ENCODE data around the gene ALDOC.

Gene ALDOC

GRCh38 chr17:28592260-28592659 lies 15.6 kb upstream of the ALDOC start:
- Histone ChIP-seq H3K4me1 (ENCODE audit: low read depth, poor library complexity, severe bottlenecking) (peaks cover 2% of the 10 kb centered on the region), H3K27me3 (ENCODE audit: insufficient read depth, low read depth) (no peaks in the 10 kb centered on the region), H3K79me2 (ENCODE audit: insufficient read depth, low read depth) (peaks cover 24% of the 10 kb centered on the region), H3K4me3 (IDR thresholded peaks at IDR 0.05; ENCODE audit: insufficient read depth, low read depth, low read length) (no peak overlapping the region), H3K36me3 (ENCODE audit: insufficient read depth) (peaks cover 24% of the 10 kb centered on the region; the same call in 1 of the 2 replicates), H3K9ac (no peak overlapping the region), H3K27ac (no peak overlapping the region), H4K20me1 (ENCODE audit: insufficient read depth) (no peaks in the 10 kb centered on the region; the same call in 1 of the 2 replicates), H2AFZ (ENCODE audit: low read depth) (no peak overlapping the region), H3K4me2 (no peak overlapping the region)
- TF ChIP-seq, protein P1, sequence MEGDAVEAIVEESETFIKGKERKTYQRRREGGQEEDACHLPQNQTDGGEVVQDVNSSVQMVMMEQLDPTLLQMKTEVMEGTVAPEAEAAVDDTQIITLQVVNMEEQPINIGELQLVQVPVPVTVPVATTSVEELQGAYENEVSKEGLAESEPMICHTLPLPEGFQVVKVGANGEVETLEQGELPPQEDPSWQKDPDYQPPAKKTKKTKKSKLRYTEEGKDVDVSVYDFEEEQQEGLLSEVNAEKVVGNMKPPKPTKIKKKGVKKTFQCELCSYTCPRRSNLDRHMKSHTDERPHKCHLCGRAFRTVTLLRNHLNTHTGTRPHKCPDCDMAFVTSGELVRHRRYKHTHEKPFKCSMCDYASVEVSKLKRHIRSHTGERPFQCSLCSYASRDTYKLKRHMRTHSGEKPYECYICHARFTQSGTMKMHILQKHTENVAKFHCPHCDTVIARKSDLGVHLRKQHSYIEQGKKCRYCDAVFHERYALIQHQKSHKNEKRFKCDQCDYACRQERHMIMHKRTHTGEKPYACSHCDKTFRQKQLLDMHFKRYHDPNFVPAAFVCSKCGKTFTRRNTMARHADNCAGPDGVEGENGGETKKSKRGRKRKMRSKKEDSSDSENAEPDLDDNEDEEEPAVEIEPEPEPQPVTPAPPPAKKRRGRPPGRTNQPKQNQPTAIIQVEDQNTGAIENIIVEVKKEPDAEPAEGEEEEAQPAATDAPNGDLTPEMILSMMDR (conservative IDR thresholded peaks at IDR 0.05; ENCODE audit: low read depth, low read length) = no peak

GRCh38 chr17:28585851-28586250 lies 9.2 kb upstream of the ALDOC start:
- H2AFZ ChIP-seq (ENCODE audit: low read depth) = no peak overlapping the region
- H3K27ac ChIP-seq = no peak overlapping the region
- TF ChIP-seq, protein P1 (conservative IDR thresholded peaks at IDR 0.05; ENCODE audit: low read depth, low read length) = no peak
- H3K4me1 ChIP-seq (ENCODE audit: low read depth, poor library complexity, severe bottlenecking) = no peaks in the 10 kb centered on the region
- H3K36me3 ChIP-seq (ENCODE audit: insufficient read depth) = peaks cover 36% of the 10 kb centered on the region; the same call in 1 of the 2 replicates
- H3K4me3 ChIP-seq (IDR thresholded peaks at IDR 0.05; ENCODE audit: insufficient read depth, low read depth, low read length) = no peak overlapping the region
- no peak overlapping the region for H3K4me2 ChIP-seq
- no peaks in the 10 kb centered on the region; the same call in 1 of the 2 replicates for H4K20me1 ChIP-seq (ENCODE audit: insufficient read depth)
- H3K27me3 ChIP-seq (ENCODE audit: insufficient read depth, low read depth) = no peaks in the 10 kb centered on the region
- no peaks in the 10 kb centered on the region for H3K79me2 ChIP-seq (ENCODE audit: insufficient read depth, low read depth)
- no peak overlapping the region for H3K9ac ChIP-seq

- Histone ChIP-seq H3K4me3 (IDR thresholded peaks at IDR 0.05; ENCODE audit: insufficient read depth, low read depth, low read length) (no peak overlapping the region), H3K36me3 (ENCODE audit: insufficient read depth) (peaks cover 28% of the 10 kb centered on the region; the same call in 1 of the 2 replicates), H3K27ac (no peak overlapping the region), H3K27me3 (ENCODE audit: insufficient read depth, low read depth) (no peaks in the 10 kb centered on the region), H4K20me1 (ENCODE audit: insufficient read depth) (no peaks in the 10 kb centered on the region), H3K9ac (no peak overlapping the region), H3K4me1 (ENCODE audit: low read depth, poor library complexity, severe bottlenecking) (no peaks in the 10 kb centered on the region), H2AFZ (ENCODE audit: low read depth) (no peak overlapping the region), H3K4me2 (no peak overlapping the region), H3K79me2 (ENCODE audit: insufficient read depth, low read depth) (no peaks in the 10 kb centered on the region)
- TF ChIP-seq, protein P1 (conservative IDR thresholded peaks at IDR 0.05; ENCODE audit: low read depth, low read length) = no peak
Measured at GRCh38 chr17:28584434-28584833, 7.7 kb upstream of the ALDOC start.

DNA sequence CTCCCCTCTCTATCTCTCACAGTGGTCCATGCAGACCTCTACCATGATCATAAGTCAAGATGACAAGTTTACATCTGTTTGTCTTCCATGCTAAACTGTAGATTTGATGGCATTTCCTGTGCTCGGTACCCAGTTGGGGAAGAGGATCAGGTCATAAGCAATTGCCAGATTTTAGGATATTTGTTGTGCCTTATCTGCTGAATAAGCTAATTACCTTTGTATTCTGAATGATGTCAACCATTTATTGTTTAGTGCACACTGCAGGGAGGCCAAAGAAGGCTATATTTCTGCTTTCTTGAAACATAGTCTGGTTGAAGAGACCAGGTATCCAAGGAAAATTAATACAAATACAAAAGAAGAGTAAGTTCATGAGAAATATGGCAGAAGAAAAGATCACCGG lies 5.8 kb upstream of the ALDOC start:
- peaks cover 2% of the 10 kb centered on the region for H3K4me1 ChIP-seq (ENCODE audit: low read depth, poor library complexity, severe bottlenecking)

More for the DNA sequence above, 5.8 kb upstream of the ALDOC start:
- Histone ChIP-seq H3K9ac (no peak overlapping the region), H3K36me3 (ENCODE audit: insufficient read depth) (peaks cover 18% of the 10 kb centered on the region; the same call in 1 of the 2 replicates), H3K79me2 (ENCODE audit: insufficient read depth, low read depth) (no peaks in the 10 kb centered on the region), H3K27ac (no peak overlapping the region), H3K4me3 (IDR thresholded peaks at IDR 0.05; ENCODE audit: insufficient read depth, low read depth, low read length) (no peak overlapping the region), H4K20me1 (ENCODE audit: insufficient read depth) (no peaks in the 10 kb centered on the region), H2AFZ (ENCODE audit: low read depth) (no peak overlapping the region), H3K4me2 (no peak overlapping the region), H3K27me3 (ENCODE audit: insufficient read depth, low read depth) (no peaks in the 10 kb centered on the region)
- TF ChIP-seq, protein P1 (conservative IDR thresholded peaks at IDR 0.05; ENCODE audit: low read depth, low read length) = no peak

Data from KMS-11 (cell line).